D721Med (cell line): ENCODE results near the gene MTREX.

Experiments
- DNase-seq: peaks from one replicate; pipeline ENCODE4 v3.0.0; 2011; ENCODE audit warnings: low spot score; ENCODE audit not compliant: insufficient read length
- FAIRE-seq: peaks from 2 replicates; lab custom pipeline; 2011; peaks lifted over from hg19 to GRCh38; lab: Jason Lieb, UNC
- CTCF ChIP-seq: IDR thresholded peaks from 2 replicates; pipeline ENCODE4 v1.5.1; 2012; ENCODE audit warnings: mild to moderate bottlenecking, control low read depth; ENCODE audit not compliant: insufficient read depth; ENCODE audit errors: missing control alignments

Gene MTREX

GRCh38 chr5:55407984-55408383 lies 100.2 kb downstream of the MTREX start:
- FAIRE-seq = no peak
- DNase-seq = no peak
- TF ChIP-seq CTCF = no peak

GRCh38 chr5:55409775-55410174 lies 102.0 kb downstream of the MTREX start:
- TF ChIP-seq CTCF = no peak
- DNase-seq = no peak
- no peak for FAIRE-seq

- no peak for DNase-seq
- no peak for FAIRE-seq
- no peak for TF ChIP-seq CTCF
These were observed 103.1 kb downstream of the MTREX start for GRCh38 chr5:55410845-55411244.

GRCh38 chr5:55411876-55412275 lies 104.1 kb downstream of the MTREX start:
- DNase-seq (no peak), FAIRE-seq (no peak)
- no peak for TF ChIP-seq CTCF

GRCh38 chr5:55413644-55414043 lies 105.9 kb downstream of the MTREX start:
- no peak for DNase-seq
- peak; percentile 56 for FAIRE-seq
- no peak for TF ChIP-seq CTCF

- TF ChIP-seq CTCF = no peak
- DNase-seq = no peak
- no peak for FAIRE-seq
These were observed 107.3 kb downstream of the MTREX start for GRCh38 chr5:55415071-55415470.

- no peak for TF ChIP-seq CTCF
- no peak for FAIRE-seq
- no peak for DNase-seq
These were observed 108.5 kb downstream of the MTREX start for GRCh38 chr5:55416306-55416705.
